ENCODE measurements around the gene AMT. TPM values are rescaled to one million over a fixed set of nuclear protein-coding genes. Genes with fewer than 3 reads are reported as not detected.

The AMT gene
- total RNA-seq, 2 donors from 2014 or later, result 7.4 to 7.5 TPM

- DNase-seq (no peak), ATAC-seq (replicated peaks in 1 of 2) (no peak)
- H3K36me3 Mint-ChIP-seq (ENCODE audit: insufficient read depth in 2 of 2), result no peaks in the 10 kb centered on the region
- no peak overlapping the region for H3K4me3 Mint-ChIP-seq
- no peaks in the 10 kb centered on the region for H3K27me3 Mint-ChIP-seq (ENCODE audit: low read depth)
- H3K4me1 Mint-ChIP-seq (ENCODE audit: low read depth), result no peaks in the 10 kb centered on the region
- H3K27ac Mint-ChIP-seq, result no peak overlapping the region
- no peaks in the 10 kb centered on the region for H3K9me3 Mint-ChIP-seq
These were observed 34.2 kb upstream of the AMT start for GRCh38 chr3:49456466-49456865.

DNA sequence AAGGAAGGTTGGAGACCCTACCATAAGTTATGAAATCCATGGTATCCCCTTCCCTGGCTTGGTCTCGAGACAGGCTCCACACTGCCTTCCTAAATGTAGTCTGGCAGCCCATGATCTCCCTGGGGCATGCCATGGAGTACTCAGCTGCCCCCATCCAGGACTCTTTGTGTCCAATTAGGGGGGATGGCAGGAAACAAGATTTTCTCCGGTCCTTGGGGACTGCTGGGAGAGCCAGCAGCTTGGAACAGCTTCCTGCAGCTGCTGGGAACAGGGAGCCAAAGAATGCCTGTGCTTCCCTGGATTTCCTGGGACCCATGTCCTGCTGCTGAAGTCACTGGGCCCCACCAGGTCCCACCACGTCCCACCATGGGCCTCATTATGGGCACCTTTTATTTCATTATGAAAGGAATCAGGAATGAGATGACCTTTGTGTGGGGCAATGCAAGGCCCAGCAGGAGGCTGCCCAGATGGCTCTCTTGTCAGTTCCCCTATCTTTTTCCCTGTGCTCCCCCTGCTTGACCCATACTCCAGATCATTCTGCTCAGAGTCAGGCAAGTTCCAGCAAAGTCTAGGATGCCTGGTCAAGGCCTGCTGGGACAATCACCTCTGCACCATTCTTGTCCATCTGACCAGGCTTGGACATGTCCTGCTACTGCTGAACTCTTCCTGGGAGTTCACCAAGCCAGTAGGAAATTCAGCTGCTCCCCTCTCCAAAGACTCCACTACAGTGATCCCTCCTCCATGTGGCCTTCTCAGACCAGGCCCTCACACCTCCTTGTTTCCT, 32.8 kb upstream of the AMT start:
- DNase-seq (no peak), ATAC-seq (replicated peaks in 1 of 2) (no peak)
- no peaks in the 10 kb centered on the region for H3K36me3 Mint-ChIP-seq (ENCODE audit: insufficient read depth in 2 of 2)
- no peak overlapping the region for H3K27ac Mint-ChIP-seq
- no peaks in the 10 kb centered on the region for H3K27me3 Mint-ChIP-seq (ENCODE audit: low read depth)
- no peak overlapping the region for H3K4me3 Mint-ChIP-seq
- H3K4me1 Mint-ChIP-seq (ENCODE audit: low read depth), result no peaks in the 10 kb centered on the region
- H3K9me3 Mint-ChIP-seq, result no peaks in the 10 kb centered on the region

- no peaks in the 10 kb centered on the region for H3K27me3 Mint-ChIP-seq (ENCODE audit: low read depth)
- ATAC-seq (replicated peaks in 1 of 2) (peak; percentile 32), DNase-seq (no peak)
- H3K9me3 Mint-ChIP-seq, result no peaks in the 10 kb centered on the region
- H3K4me1 Mint-ChIP-seq (ENCODE audit: low read depth), result no peaks in the 10 kb centered on the region
- H3K36me3 Mint-ChIP-seq (ENCODE audit: insufficient read depth in 2 of 2), result no peaks in the 10 kb centered on the region
- H3K4me3 Mint-ChIP-seq, result no peak overlapping the region
- H3K27ac Mint-ChIP-seq, result no peak overlapping the region
These were observed 32.2 kb upstream of the AMT start for GRCh38 chr3:49454458-49454857.

GRCh38 chr3:49453621-49454020, 31.3 kb upstream of the AMT start:
- Mint-ChIP-seq H3K9me3 (no peaks in the 10 kb centered on the region), H3K27me3 (ENCODE audit: low read depth) (no peaks in the 10 kb centered on the region), H3K36me3 (ENCODE audit: insufficient read depth in 2 of 2) (no peaks in the 10 kb centered on the region), H3K4me1 (ENCODE audit: low read depth) (peaks cover 6% of the 10 kb centered on the region), H3K27ac (no peak overlapping the region), H3K4me3 (no peak overlapping the region)
- DNase-seq (no peak), ATAC-seq (replicated peaks in 1 of 2) (no peak)

- Mint-ChIP-seq H3K9me3 (no peaks in the 10 kb centered on the region), H3K4me3 (no peak overlapping the region), H3K36me3 (ENCODE audit: insufficient read depth in 2 of 2) (no peaks in the 10 kb centered on the region), H3K27me3 (ENCODE audit: low read depth) (no peaks in the 10 kb centered on the region), H3K4me1 (ENCODE audit: low read depth) (peaks cover 28% of the 10 kb centered on the region), H3K27ac (peak overlapping the region; percentile 77)
- ATAC-seq (replicated peaks in 1 of 2), result no peak
- no peak for DNase-seq
These were observed 23.1 kb upstream of the AMT start for GRCh38 chr3:49445391-49445790.

- ATAC-seq (replicated peaks in 1 of 2) (no peak), DNase-seq (no peak)
- Mint-ChIP-seq H3K27me3 (ENCODE audit: low read depth) (no peaks in the 10 kb centered on the region), H3K4me3 (no peak overlapping the region), H3K4me1 (ENCODE audit: low read depth) (peaks cover 10% of the 10 kb centered on the region), H3K27ac (no peak overlapping the region), H3K36me3 (ENCODE audit: insufficient read depth in 2 of 2) (no peaks in the 10 kb centered on the region), H3K9me3 (no peaks in the 10 kb centered on the region)
These were observed 12.5 kb upstream of the AMT start for GRCh38 chr3:49434731-49435130.

DNA sequence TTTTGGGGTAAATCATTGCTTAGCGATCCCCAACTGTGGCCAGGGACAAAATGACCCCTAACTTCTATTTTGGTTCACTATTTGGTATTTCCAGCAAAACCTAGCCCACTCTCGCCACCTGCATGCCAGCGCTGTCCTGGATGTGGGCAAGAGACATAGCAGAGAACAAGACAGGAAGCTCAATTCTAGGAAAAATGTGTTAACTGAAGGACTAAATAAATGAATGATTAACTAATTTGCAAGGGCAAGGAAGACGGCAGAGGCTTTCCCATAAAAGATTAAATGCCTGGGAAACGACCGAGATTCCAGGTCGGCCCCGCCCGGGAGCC, 6.4 kb upstream of the AMT start:
- no peaks in the 10 kb centered on the region for H3K27me3 Mint-ChIP-seq (ENCODE audit: low read depth)
- peaks cover 32% of the 10 kb centered on the region for H3K4me1 Mint-ChIP-seq (ENCODE audit: low read depth)
- no peaks in the 10 kb centered on the region for H3K9me3 Mint-ChIP-seq
- DNase-seq (no peak), ATAC-seq (replicated peaks in 1 of 2) (peak; percentile 4 to 14)
- peaks cover 0 to 6% of the 10 kb centered on the region in 2 donors for H3K36me3 Mint-ChIP-seq (ENCODE audit: insufficient read depth in 2 of 2)
- peak overlapping the region; percentile 99 for H3K27ac Mint-ChIP-seq
- peak overlapping the region; percentile 94 to 95 for H3K4me3 Mint-ChIP-seq

DNA sequence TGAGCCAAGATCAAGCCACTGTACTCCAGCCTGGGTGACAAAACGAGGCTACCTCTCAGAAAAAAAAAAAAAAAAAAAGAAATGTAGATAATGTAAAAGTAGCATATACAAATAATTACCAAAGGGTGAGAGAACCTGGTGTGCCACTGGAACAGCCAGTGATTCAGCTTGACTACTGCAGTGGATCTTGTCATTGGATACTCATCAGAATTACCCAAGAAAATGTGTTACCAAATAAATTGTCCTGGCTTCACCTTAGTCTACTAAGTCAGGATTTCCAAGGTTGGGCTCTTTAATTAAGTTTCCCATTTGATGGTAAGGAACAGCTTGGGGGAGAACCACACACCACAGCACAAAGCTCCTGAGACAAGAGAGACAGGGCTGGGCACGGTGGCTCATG, 5.3 kb upstream of the AMT start:
- Mint-ChIP-seq H3K4me1 (ENCODE audit: low read depth) (peaks cover 37% of the 10 kb centered on the region), H3K36me3 (ENCODE audit: insufficient read depth in 2 of 2) (peaks cover 2 to 6% of the 10 kb centered on the region in 2 donors), H3K9me3 (no peaks in the 10 kb centered on the region), H3K27ac (peak overlapping the region; percentile 46), H3K4me3 (peak overlapping the region; percentile 94 to 95), H3K27me3 (ENCODE audit: low read depth) (no peaks in the 10 kb centered on the region)
- ATAC-seq (replicated peaks in 1 of 2) (no peak), DNase-seq (no peak)

- DNase-seq (no peak), ATAC-seq (replicated peaks in 1 of 2) (no peak)
- peaks cover 55% of the 10 kb centered on the region for H3K4me1 Mint-ChIP-seq (ENCODE audit: low read depth)
- peaks cover 2 to 6% of the 10 kb centered on the region in 2 donors for H3K36me3 Mint-ChIP-seq (ENCODE audit: insufficient read depth in 2 of 2)
- H3K9me3 Mint-ChIP-seq, result no peaks in the 10 kb centered on the region
- H3K4me3 Mint-ChIP-seq, result no peak overlapping the region
- H3K27me3 Mint-ChIP-seq (ENCODE audit: low read depth), result no peaks in the 10 kb centered on the region
- H3K27ac Mint-ChIP-seq, result no peak overlapping the region
These were observed 2.5 kb upstream of the AMT start for GRCh38 chr3:49424816-49425215.

DNA sequence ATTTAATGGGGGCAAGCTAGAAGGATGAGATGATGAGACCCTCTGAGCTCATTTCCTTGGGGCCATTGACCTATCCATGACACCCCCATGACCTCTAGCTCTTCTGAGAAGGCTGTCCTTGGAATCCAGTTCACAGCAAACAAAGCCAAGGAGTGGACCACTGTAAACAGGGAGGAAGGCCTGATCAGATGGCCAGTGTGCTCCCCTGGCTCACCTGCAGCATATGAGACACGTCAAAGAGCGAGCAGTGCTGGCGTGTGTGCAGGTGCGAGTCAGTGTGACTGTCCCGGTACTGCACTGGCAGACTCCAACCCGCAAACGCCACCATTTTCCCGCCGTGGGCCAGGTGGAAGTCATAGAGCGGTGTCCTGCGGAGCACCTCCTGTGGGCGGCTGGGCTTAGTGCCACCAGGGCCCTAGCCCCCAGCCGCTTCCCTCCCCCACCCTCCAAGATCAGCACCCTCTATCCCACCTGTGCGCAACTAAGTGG, 339 bp downstream of the AMT start:
- Mint-ChIP-seq H3K27me3 (ENCODE audit: low read depth) (no peaks in the 10 kb centered on the region), H3K4me1 (ENCODE audit: low read depth) (peaks cover 54% of the 10 kb centered on the region), H3K4me3 (peak overlapping the region in 1 of 2 donors; percentile 20), H3K9me3 (no peaks in the 10 kb centered on the region), H3K27ac (no peak overlapping the region), H3K36me3 (ENCODE audit: insufficient read depth in 2 of 2) (peaks cover 2 to 7% of the 10 kb centered on the region in 2 donors)
- DNase-seq (peak in 1 of 2 donors; percentile 20), ATAC-seq (replicated peaks in 1 of 2) (no peak)

DNA sequence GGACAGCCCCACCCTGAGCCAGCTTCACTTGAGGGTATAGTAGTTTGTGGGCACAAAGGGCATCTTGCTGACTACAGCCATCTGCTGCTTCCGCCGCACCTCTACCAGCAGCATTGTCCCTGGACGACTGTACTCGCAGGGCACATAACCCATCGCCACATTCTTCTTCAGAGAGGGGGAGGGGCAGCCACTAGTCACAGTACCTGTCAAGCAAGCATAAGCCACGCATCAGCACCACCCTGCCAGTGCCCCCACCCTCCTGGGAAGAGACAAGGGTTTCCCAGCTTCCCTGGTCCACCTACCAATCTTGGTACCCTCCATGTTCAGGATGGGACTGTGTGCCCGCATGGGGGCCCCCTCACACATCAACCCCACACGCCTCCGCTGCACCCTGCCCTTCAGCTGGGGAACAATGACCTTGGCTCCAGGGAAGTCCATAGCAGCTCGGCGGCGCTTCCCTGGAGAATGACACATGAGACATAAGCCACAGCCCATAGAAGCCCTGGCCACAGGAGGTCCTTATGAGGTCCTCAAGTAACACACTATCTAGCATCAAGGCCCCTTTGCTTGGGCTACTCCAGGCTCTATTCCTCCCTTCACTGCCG, 4.7 kb downstream of the AMT start:
- peaks cover 7 to 11% of the 10 kb centered on the region in 2 donors for H3K36me3 Mint-ChIP-seq (ENCODE audit: insufficient read depth in 2 of 2)
- peaks cover 87% of the 10 kb centered on the region for H3K4me1 Mint-ChIP-seq (ENCODE audit: low read depth)
- no peaks in the 10 kb centered on the region for H3K27me3 Mint-ChIP-seq (ENCODE audit: low read depth)
- no peaks in the 10 kb centered on the region for H3K9me3 Mint-ChIP-seq
- no peak overlapping the region for H3K27ac Mint-ChIP-seq
- no peak for DNase-seq
- no peak for ATAC-seq (replicated peaks in 1 of 2)
- H3K4me3 Mint-ChIP-seq, result peak overlapping the region in 1 of 2 donors; percentile 32

GRCh38 chr3:49416867-49417266, 5.4 kb downstream of the AMT start:
- ATAC-seq (replicated peaks in 1 of 2), result no peak
- Mint-ChIP-seq H3K9me3 (no peaks in the 10 kb centered on the region), H3K27me3 (ENCODE audit: low read depth) (no peaks in the 10 kb centered on the region), H3K27ac (peak overlapping the region; percentile 76), H3K4me1 (ENCODE audit: low read depth) (peaks cover 81% of the 10 kb centered on the region), H3K4me3 (peak overlapping the region; percentile 59 to 64), H3K36me3 (ENCODE audit: insufficient read depth in 2 of 2) (peaks cover 7 to 11% of the 10 kb centered on the region in 2 donors)
- DNase-seq, result no peak

DNA sequence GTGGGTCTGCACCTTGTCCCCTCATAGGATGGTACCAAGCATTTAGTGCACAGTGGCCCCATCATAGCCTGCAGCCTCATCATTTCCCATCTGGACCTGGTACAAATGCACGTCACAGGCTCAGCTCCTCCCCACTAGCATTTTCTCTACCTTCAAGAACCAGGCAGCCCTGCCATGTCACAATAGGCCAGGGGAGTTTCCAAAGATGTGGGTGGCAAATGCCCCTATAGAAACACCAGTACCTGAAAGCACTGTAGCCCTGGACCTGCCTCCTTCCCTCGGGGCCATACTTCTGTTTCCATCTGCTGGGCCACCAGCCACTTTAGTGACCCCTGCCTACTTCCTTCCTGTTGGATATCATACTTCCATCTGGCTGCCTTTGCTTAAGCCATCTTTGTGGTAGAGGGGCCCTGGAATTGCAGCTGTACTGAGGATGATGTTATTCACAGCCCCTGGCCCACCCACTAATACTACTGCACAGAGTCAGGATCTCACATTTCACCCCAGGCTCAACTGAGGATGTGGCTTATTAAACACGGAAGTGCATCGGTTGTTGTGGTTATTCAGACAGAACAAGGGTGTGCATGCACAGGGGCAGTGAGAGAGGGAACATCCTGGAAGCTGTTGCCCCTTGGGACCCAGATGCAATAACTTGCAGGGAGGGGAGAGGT, 6.2 kb downstream of the AMT start:
- Mint-ChIP-seq H3K4me1 (ENCODE audit: low read depth) (peaks cover 73% of the 10 kb centered on the region), H3K9me3 (no peaks in the 10 kb centered on the region), H3K27me3 (ENCODE audit: low read depth) (no peaks in the 10 kb centered on the region), H3K27ac (peak overlapping the region; percentile 76), H3K36me3 (ENCODE audit: insufficient read depth in 2 of 2) (peaks cover 7 to 11% of the 10 kb centered on the region in 2 donors), H3K4me3 (peak overlapping the region; percentile 59 to 64)
- ATAC-seq (replicated peaks in 1 of 2) (peak; percentile 39 to 43), DNase-seq (peak; percentile 79 to 81)
